Activated naive CD8-positive, alpha-beta T cell treated with anti-CD3 and anti-CD28 coated beads, Interleukin-2, amount 50 U/mL, for 16 hours (primary cell): ENCODE results near the gene AUNIP.

Experiments
- DNase-seq: peaks from one replicate; pipeline ENCODE4 v3.0.0-alpha.2; 2020; ENCODE audit warnings: low read depth, low spot score

Gene AUNIP

GRCh38 chr1:25794325-25794724 is 64.9 kb downstream of the AUNIP start:
- DNase-seq = no peak

GRCh38 chr1:25793585-25794170 is 65.6 kb downstream of the AUNIP start:
- DNase-seq = no peak

- no peak for DNase-seq
These were observed 67.1 kb downstream of the AUNIP start for GRCh38 chr1:25792115-25792514.

GRCh38 chr1:25790472-25790871 is 68.8 kb downstream of the AUNIP start:
- DNase-seq = no peak

- DNase-seq = no peak
These were observed 71.5 kb downstream of the AUNIP start for GRCh38 chr1:25787760-25788166.

GRCh38 chr1:25786887-25787759 is 72.1 kb downstream of the AUNIP start:
- no peak for DNase-seq

GRCh38 chr1:25785333-25786067 is 73.8 kb downstream of the AUNIP start:
- no peak for DNase-seq

- DNase-seq = no peak
These were observed 74.6 kb downstream of the AUNIP start for GRCh38 chr1:25784575-25785051.
